ENCODE data around the gene RAB21. TPM values are rescaled to one million over a fixed set of nuclear protein-coding genes. Genes with fewer than 3 reads are reported as not detected.
A peak's percentile ranks its signal among the peaks of the same experiment; 100 is the strongest.
"Not testable (repeated sequence)": the region's sequence is repeated elsewhere in the genome, so short reads cannot be mapped to it uniquely, and the experiment has no call there.

Gene RAB21
- total and polyA plus RNA-seq, 2 experiments from 2014 or later = 26.6 to 38.8 TPM

DNA sequence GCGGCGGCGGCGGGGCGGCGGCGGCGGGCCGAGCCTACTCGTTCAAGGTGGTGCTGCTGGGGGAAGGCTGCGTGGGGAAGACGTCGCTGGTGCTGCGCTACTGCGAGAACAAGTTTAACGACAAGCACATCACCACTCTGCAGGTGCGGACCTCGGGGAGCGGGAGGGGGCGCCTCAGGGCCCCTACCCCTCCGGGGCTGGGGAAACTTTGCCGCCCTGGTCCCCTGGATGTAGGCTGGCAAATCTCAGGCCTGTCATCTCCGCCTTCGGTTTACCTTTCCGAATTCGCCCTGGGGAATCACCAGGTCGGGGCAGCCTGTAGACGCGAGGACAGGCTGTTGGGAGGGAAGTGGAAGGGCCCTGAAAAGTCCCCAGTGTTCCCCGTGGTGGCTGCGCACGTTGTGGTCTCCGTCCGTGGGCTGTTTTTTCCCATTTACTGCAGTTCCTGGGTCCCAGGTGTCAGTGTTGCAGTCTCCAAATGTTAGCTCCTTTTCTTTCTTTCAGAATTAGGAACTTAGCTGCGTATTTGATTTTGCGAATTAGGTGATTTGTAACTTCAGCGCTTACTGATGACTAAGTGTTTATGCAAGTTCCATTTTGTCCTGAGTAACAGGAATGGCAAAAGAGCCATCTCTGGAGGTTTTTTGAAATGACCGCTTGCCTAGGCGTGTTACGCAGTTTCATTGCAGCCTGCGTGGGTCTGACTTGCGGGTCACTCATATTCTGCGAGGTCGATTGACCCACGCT is 656 bp downstream of the RAB21 start:
- Histone ChIP-seq H4K20me1 (ENCODE audit: insufficient read depth) (no peaks in the 10 kb centered on the region), H3K4me3 (peak overlapping the region; percentile 95), H3K79me2 (ENCODE audit: insufficient read depth) (peaks cover 53% of the 10 kb centered on the region), H3K4me2 (ENCODE audit: unreplicated experiment) (peak overlapping the region; percentile 95), H3K9ac (peak overlapping the region; percentile 98), H3K9me3 (ENCODE audit: low read depth) (no peaks in the 10 kb centered on the region), H2AFZ (peak overlapping the region; percentile 86), H3K9me2 (ENCODE audit: insufficient read depth) (no peaks in the 10 kb centered on the region), H3K27ac (peak overlapping the region; percentile 95), H3K36me3 (ENCODE audit: low read depth) (peaks cover 24% of the 10 kb centered on the region), H3K27me3 (replicated peaks; ENCODE audit: insufficient read depth) (no peaks in the 10 kb centered on the region), H3K4me1 (ENCODE audit: insufficient read depth) (0 out of 2 replicates have a peak, but pooled peaks cover 11% of the 10 kb centered on the region), H3F3A (ENCODE audit: insufficient read depth) (peaks cover 17% of the 10 kb centered on the region)
- 1 to 2% methylated on average over 31 to 35 of the region's 45 CpGs for WGBS, 2 experiments (ENCODE audit: low coverage in 1 of 2, low lambda C conversion rate in 2 of 2, missing lambda C conversion rate in 2 of 2)
- in situ Hi-C loops (cut with MboI) = no loop called here
- TF ChIP-seq EZH2 (IDR thresholded peaks at IDR 0.05; ENCODE audit: insufficient read depth, poor library complexity, severe bottlenecking) (no peak), EZH2phosphoT487 (IDR thresholded peaks at IDR 0.05; ENCODE audit: insufficient read depth, low read depth) (no peak)
- DNase-seq = peak; percentile 87

DNA sequence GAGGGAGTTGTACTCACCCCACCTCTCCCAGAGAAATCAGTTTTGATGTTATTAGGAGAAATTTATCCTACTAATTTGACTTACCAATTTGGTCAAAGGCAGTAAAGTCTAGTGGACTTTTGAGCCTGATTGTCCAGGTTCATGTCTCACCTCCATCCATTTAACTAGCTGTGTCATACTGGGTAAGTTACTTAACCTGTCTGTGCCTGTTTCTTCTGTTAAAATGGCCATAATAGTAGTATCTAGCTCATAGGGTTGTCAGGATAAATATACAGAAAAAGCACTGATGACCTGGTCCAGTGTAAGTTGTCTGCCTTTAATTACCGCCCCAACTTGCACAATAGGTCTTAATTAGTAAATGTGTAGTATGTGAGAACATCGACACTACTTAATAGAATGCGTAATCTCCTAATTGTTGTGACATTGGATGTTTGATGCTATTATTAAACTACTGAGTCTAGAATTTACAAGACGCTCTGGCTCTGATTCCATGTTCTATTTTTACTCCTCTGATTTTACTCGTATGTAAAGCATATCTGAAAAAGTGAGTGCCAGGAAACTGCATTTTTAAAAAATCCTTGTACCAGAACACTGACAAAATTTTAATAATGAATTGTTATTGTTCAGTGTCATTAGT is 1.5 kb downstream of the RAB21 start:
- TF ChIP-seq EZH2phosphoT487 (IDR thresholded peaks at IDR 0.05; ENCODE audit: insufficient read depth, low read depth) (no peak), EZH2 (IDR thresholded peaks at IDR 0.05; ENCODE audit: insufficient read depth, poor library complexity, severe bottlenecking) (no peak)
- Histone ChIP-seq H3K27ac (peak overlapping the region; percentile 95), H3K79me2 (ENCODE audit: insufficient read depth) (peaks cover 61% of the 10 kb centered on the region), H3K4me1 (ENCODE audit: insufficient read depth) (0 out of 2 replicates have a peak, but pooled peaks cover 11% of the 10 kb centered on the region), H3F3A (ENCODE audit: insufficient read depth) (peaks cover 17% of the 10 kb centered on the region), H3K9me2 (ENCODE audit: insufficient read depth) (no peaks in the 10 kb centered on the region), H3K27me3 (replicated peaks; ENCODE audit: insufficient read depth) (no peaks in the 10 kb centered on the region), H3K4me2 (ENCODE audit: unreplicated experiment) (peak overlapping the region; percentile 95), H3K36me3 (ENCODE audit: low read depth) (peaks cover 24% of the 10 kb centered on the region), H3K9me3 (ENCODE audit: low read depth) (no peaks in the 10 kb centered on the region), H4K20me1 (ENCODE audit: insufficient read depth) (no peaks in the 10 kb centered on the region), H3K4me3 (peak overlapping the region; percentile 95), H2AFZ (peak overlapping the region; percentile 86), H3K9ac (peak overlapping the region; percentile 98)
- DNase-seq = peak; percentile 38
- 11 to 16% methylated on average over 5 of the region's 5 CpGs for WGBS, 2 experiments (ENCODE audit: low coverage in 1 of 2, low lambda C conversion rate in 2 of 2, missing lambda C conversion rate in 2 of 2)
- in situ Hi-C loops (cut with MboI) = no loop called here

DNA sequence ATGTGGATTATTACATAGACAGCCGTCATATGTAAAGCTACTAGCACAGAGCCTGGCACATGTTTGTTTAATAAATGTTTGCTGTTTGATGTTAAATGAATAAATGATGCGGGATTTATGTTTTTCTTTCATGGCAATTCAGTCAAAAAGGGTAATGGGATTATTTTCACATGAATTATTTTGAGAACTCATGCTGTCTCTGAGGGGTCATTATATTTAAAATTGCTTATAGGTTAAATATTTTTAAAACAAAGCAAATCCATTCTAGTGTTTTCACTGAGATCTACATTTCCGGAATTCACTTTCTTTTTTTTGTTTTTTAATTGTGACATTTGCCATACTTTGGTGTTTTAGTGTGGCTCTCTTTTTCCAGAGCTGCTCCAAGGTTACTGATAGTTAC is 5.3 kb downstream of the RAB21 start:
- no peak overlapping the region for H3K4me2 ChIP-seq (ENCODE audit: unreplicated experiment)
- H3K9ac ChIP-seq = no peak overlapping the region
- H3K9me3 ChIP-seq (ENCODE audit: low read depth) = no peaks in the 10 kb centered on the region
- H2AFZ ChIP-seq = no peak overlapping the region
- peaks cover 99% of the 10 kb centered on the region for H3K79me2 ChIP-seq (ENCODE audit: insufficient read depth)
- no peak overlapping the region for H3K4me3 ChIP-seq
- no peak for DNase-seq
- in situ Hi-C loops (cut with MboI) = no loop called here
- no peak overlapping the region for H3K27ac ChIP-seq
- H3K36me3 ChIP-seq (ENCODE audit: low read depth) = peaks cover 24% of the 10 kb centered on the region
- H3K27me3 ChIP-seq (replicated peaks; ENCODE audit: insufficient read depth) = no peaks in the 10 kb centered on the region
- peaks cover 17% of the 10 kb centered on the region for H3F3A ChIP-seq (ENCODE audit: insufficient read depth)
- no peak for TF ChIP-seq EZH2 (IDR thresholded peaks at IDR 0.05; ENCODE audit: insufficient read depth, poor library complexity, severe bottlenecking)
- no peak for TF ChIP-seq EZH2phosphoT487 (IDR thresholded peaks at IDR 0.05; ENCODE audit: insufficient read depth, low read depth)
- WGBS, 2 experiments (ENCODE audit: low coverage in 1 of 2, low lambda C conversion rate in 2 of 2, missing lambda C conversion rate in 2 of 2) = 99 to 100% methylated on average over 3 of the region's 3 CpGs
- H4K20me1 ChIP-seq (ENCODE audit: insufficient read depth) = peaks cover 5% of the 10 kb centered on the region
- no peaks in the 10 kb centered on the region for H3K9me2 ChIP-seq (ENCODE audit: insufficient read depth)
- peaks cover 17% of the 10 kb centered on the region; the same call in 1 of the 2 replicates for H3K4me1 ChIP-seq (ENCODE audit: insufficient read depth)

DNA sequence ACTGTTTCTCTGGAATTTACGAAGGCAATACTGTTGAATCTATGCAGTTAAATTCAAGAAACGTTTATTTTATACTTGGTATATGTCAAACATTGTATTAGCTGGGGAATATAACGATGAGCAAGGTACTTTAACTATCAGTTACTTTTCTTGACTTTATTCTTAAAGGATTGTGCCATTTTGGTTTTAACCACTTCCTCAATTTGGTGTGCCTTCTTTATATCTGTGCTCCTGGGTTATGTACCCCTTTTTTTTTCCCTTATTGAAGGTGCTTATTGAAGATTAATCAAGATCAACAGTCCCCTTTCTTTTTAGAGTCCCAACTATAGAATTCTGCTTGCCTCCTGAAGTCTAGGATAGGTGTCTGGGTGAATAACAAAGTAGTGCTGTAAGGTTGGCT is 5.8 kb downstream of the RAB21 start:
- peaks cover 17% of the 10 kb centered on the region; the same call in 1 of the 2 replicates for H3K4me1 ChIP-seq (ENCODE audit: insufficient read depth)
- no peak overlapping the region for H3K9ac ChIP-seq
- H2AFZ ChIP-seq = no peak overlapping the region
- no peak overlapping the region for H3K4me3 ChIP-seq
- in situ Hi-C loops (cut with MboI) = no loop called here
- H3K9me3 ChIP-seq (ENCODE audit: low read depth) = no peaks in the 10 kb centered on the region
- WGBS, 2 experiments (ENCODE audit: low coverage in 1 of 2, low lambda C conversion rate in 2 of 2, missing lambda C conversion rate in 2 of 2) = 98% methylated on average over 3 of the region's 3 CpGs
- no peak overlapping the region for H3K4me2 ChIP-seq (ENCODE audit: unreplicated experiment)
- H3K9me2 ChIP-seq (ENCODE audit: insufficient read depth) = no peaks in the 10 kb centered on the region
- peaks cover 100% of the 10 kb centered on the region for H3K79me2 ChIP-seq (ENCODE audit: insufficient read depth)
- no peak for DNase-seq
- peaks cover 8% of the 10 kb centered on the region for H4K20me1 ChIP-seq (ENCODE audit: insufficient read depth)
- H3F3A ChIP-seq (ENCODE audit: insufficient read depth) = peaks cover 16% of the 10 kb centered on the region
- H3K36me3 ChIP-seq (ENCODE audit: low read depth) = peaks cover 24% of the 10 kb centered on the region
- TF ChIP-seq EZH2phosphoT487 (IDR thresholded peaks at IDR 0.05; ENCODE audit: insufficient read depth, low read depth) (no peak), EZH2 (IDR thresholded peaks at IDR 0.05; ENCODE audit: insufficient read depth, poor library complexity, severe bottlenecking) (no peak)
- no peaks in the 10 kb centered on the region for H3K27me3 ChIP-seq (replicated peaks; ENCODE audit: insufficient read depth)
- H3K27ac ChIP-seq = no peak overlapping the region

DNA sequence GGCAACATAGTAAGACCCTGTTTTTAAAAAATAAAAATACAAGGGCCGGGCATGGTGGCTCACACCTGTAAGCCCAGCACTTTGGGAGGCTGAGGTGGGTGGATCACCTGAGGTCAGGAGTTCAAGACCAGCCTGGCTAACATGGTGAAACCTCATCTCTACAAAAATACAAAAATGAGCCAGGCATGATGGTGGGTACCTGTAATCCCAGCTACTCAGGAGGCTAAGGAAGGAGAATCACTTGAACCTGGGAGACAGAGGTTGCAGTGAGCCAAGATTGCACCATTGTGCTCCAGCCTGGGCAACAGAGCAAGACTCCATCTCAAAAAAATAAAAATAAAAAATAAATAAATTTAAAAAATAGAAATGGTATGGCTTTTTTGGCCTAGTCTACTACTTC is 6.7 kb downstream of the RAB21 start:
- peaks cover 24% of the 10 kb centered on the region for H3K36me3 ChIP-seq (ENCODE audit: low read depth)
- H3K9me2 ChIP-seq (ENCODE audit: insufficient read depth); DNase-seq; H4K20me1 ChIP-seq (ENCODE audit: insufficient read depth); H3K4me2 ChIP-seq (ENCODE audit: unreplicated experiment); H3K4me3 ChIP-seq; H3K9ac ChIP-seq; H3K9me3 ChIP-seq (ENCODE audit: low read depth); H3K27ac ChIP-seq; in situ Hi-C loops (cut with MboI); H3F3A ChIP-seq (ENCODE audit: insufficient read depth); H3K27me3 ChIP-seq (replicated peaks; ENCODE audit: insufficient read depth); H2AFZ ChIP-seq: not testable (repeated sequence)
- H3K4me1 ChIP-seq (ENCODE audit: insufficient read depth) = peaks cover 17% of the 10 kb centered on the region; the same call in 1 of the 2 replicates
- 94 to 100% methylated on average over 1 of the region's 1 CpG for WGBS, 2 experiments (ENCODE audit: low coverage in 1 of 2, low lambda C conversion rate in 2 of 2, missing lambda C conversion rate in 2 of 2)
- H3K79me2 ChIP-seq (ENCODE audit: insufficient read depth) = peaks cover 100% of the 10 kb centered on the region
